GM18508 (cell line): ENCODE measurements around the gene HTT.

ENCODE experiments used
- ATAC-seq: cut with Tn5 transposase; IDR thresholded peaks from one replicate; pipeline ENCODE4 v1.9.1; 2021; ENCODE audit warnings: moderate number of reproducible peaks; ENCODE audit not compliant: insufficient read depth, unreplicated experiment

HTT gene

DNA sequence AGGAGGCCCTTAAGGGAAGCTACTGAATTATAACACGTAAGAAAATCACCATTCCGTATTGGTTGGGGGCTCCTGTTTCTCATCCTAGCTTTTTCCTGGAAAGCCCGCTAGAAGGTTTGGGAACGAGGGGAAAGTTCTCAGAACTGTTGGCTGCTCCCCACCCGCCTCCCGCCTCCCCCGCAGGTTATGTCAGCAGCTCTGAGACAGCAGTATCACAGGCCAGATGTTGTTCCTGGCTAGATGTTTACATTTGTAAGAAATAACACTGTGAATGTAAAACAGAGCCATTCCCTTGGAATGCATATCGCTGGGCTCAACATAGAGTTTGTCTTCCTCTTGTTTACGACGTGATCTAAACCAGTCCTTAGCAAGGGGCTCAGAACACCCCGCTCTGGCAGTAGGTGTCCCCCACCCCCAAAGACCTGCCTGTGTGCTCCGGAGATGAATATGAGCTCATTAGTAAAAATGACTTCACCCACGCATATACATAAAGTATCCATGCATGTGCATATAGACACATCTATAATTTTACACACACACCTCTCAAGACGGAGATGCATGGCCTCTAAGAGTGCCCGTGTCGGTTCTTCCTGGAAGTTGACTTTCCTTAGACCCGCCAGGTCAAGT is 167.5 kb downstream of the HTT start:
- no peak for ATAC-seq

DNA sequence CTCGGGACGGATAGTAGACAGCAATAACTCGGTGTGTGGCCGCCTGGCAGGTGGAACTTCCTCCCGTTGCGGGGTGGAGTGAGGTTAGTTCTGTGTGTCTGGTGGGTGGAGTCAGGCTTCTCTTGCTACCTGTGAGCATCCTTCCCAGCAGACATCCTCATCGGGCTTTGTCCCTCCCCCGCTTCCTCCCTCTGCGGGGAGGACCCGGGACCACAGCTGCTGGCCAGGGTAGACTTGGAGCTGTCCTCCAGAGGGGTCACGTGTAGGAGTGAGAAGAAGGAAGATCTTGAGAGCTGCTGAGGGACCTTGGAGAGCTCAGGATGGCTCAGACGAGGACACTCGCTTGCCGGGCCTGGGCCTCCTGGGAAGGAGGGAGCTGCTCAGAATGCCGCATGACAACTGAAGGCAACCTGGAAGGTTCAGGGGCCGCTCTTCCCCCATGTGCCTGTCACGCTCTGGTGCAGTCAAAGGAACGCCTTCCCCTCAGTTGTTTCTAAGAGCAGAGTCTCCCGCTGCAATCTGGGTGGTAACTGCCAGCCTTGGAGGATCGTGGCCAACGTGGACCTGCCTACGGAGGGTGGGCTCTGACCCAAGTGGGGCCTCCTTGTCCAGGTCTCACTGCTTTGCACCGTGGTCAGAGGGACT is 168.8 kb downstream of the HTT start:
- ATAC-seq: no peak

DNA sequence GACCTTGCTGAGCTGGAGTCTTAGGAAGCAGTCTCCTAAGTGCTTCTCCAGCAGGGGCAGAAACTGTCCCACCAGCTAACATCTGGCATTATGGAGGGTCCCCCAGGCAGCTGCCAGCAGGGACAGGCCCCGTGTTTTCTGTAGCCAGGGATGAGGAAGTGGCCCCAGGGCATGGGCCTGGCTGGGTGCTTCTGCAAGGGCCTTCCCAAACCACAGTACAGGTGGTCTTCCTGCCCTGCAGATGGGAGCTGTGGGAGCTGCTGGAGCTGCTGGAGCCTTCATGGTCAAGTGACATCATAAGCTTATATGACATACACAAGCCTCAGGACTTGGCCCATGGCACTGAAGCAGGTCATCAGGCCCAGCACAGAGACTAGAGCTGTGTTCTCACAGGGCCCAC is 169.5 kb downstream of the HTT start:
- no peak for ATAC-seq

DNA sequence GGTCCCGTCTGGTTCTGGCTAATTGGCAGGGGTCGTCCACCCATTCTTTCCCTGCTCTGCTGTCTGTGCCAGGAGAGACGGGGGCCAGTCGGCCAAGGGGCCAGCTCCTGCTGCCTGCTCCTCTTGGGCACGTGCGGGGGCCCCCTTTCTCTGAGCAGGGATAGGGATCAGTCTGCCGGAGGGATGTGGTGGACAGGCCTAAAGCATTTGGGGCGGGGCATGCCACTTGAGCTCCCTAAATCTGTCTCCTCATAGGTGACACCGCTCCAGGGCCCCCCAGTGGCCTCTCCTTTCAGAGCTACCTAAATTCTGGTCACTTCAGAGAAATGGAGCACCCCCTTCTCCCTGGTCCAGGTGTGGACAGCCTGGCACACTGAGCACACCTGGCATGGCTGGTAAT is 170.3 kb downstream of the HTT start:
- ATAC-seq: no peak

DNA sequence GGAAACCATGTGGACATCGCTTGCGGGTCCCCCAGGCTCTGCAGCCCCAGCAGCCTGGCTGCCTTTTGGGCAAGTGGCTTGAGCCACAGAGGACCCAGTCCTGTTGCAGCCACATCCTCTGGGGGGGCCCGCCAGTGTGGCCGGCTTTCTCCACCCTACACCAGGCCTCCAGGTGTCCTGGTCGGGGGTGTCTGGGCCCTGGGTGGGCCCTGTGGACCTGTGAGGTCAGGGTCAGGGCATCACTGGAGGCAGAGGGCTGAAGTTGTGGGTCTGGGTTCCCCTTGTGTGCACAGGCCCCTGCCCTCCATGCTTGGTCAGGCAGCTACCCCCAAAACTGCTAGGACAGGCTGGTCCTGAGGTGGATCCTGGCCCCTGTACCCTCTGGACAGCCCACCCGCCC is 171.2 kb downstream of the HTT start:
- ATAC-seq: no peak

DNA sequence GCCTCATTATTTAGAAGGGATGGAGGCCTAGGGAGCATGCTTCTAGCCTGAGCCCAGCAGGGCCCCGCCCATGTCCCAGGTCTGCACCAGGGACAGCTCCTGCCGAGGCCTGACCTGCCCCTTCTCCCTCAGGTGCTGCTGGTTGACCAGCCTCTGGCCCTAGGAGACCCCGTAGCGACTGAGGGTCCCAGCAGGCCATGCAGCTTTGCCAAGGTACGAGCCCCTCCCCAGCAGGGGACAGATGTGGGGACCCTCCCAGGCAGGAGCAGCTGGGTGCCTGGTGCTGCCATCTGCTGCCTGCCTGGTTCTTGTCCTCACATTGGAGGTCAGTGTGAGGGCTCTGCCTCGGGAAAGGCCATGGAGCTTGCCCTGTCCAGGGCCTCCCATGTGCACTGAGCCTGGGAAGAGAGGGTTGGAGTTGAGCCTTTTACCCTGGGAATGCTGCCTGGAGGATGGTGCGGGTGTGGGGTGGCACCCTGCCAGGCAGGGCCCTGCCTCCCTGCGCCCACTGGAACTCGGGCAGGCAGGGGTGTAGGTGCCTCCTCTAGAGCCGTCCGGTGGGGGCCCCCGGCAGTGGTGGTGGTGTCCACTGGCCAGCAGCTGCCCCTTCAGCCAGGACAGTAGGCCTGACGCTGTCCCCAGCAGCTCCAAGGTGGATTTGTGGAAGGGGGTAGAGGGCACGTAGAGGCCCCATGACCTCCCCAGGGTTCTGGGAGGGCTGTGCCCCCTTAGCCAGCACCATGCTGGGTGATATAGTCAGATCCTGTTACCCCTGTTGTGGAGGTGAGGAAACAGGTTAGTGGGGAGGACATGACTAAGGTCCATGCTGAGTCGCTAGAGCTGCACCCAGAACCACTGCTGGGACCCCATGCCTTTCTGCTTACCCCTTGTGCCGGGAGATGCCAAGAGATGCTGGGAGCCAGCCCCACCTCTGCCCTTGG is 172.2 kb downstream of the HTT start:
- ATAC-seq: no peak

DNA sequence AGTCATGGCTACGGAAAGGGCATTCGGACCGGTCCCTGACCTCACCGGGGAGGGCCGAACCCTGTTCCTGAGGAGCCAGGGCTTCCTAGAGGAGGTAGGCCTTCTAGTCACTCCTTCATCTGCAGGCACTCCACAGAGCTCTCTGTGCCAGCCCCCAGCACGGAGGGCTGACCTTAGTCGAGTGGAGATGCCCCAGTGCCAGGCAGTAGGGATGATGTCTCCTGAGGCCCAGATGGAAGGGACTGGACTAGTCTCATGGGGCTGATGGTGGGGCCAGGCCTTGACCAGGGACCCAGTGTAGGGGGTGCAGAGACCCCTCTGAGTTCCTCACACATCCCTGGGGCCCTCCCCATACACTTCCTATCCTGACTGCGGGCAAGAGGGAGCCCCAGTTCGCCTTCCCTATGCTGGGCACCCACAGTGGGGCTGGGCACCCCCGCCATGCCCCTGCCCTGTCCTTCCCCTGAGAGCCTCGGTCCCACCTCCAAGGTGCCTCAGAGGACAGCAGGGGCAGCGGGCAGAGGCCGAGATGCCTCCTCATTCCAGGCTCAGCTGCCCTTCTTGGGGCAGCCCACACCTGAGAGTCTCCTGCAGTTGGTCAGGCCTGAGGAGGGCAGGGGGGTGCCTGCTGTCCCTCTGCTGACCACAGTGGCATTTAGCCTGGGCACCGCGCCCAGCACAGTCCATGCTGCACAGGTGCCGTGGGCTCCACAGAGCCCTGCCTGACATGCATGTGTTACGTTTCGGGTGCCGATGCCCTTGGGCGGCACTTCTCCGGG is 173.1 kb downstream of the HTT start:
- ATAC-seq: no peak

DNA sequence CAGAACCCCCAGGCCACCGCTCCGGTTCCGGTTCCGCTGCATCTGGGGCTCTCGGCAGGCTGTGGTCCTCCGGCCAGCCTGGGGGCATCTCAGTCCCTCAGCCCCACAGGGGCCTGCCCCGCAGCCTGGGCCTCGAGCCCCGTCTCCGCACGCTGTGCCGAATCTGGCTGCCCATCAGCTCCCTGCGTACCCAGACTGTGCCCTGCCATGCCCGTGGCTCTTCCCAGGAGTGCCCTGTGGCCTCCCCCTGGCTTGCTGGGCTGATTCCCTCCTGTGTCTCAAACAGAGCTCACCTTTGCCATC is 173.6 kb downstream of the HTT start:
- ATAC-seq: no peak

DNA sequence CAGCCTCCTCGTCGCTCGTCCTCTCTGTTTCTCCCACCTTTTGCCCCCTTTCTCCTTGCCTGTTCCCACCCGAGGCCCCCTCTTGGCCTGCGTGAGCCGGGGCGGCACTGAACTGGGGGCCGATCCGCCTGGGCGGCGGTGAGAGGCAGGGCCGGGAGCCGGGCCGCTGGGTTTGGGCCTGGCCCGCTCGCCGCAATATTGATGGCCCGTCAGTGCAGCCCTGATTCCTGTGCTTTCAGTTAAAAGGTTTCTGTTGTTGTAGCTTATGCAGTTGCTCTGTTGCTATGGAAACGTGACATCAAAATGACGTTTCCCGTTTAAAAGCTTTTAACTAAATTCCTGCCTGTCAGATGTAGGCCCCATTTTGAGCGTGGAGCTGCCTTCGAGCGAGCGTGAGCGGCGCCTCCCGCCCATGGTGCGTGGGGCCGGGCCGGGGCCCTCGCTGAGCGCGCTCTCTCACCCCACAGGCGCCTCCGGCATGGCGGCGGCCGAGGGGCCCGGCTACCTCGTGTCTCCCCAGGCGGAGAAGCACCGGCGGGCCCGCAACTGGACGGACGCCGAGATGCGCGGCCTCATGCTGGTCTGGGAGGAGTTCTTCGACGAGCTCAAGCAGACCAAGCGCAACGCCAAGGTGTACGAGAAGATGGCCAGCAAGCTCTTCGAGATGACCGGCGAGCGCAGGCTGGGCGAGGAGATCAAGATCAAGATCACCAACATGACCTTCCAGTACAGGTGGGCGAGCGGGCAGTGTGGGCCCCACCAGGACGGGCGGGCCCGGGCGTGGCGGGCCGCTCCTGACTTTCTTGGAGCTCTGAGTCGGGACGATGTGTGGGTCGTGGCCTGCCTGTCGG is 174.6 kb downstream of the HTT start, which contains the start of gene MSANTD1:
MSANTD1 (plus strand) TSS at position 349 of the 851 bp plus-strand sequence; CDS start at position 413, 64 bp downstream.
- no peak for ATAC-seq

DNA sequence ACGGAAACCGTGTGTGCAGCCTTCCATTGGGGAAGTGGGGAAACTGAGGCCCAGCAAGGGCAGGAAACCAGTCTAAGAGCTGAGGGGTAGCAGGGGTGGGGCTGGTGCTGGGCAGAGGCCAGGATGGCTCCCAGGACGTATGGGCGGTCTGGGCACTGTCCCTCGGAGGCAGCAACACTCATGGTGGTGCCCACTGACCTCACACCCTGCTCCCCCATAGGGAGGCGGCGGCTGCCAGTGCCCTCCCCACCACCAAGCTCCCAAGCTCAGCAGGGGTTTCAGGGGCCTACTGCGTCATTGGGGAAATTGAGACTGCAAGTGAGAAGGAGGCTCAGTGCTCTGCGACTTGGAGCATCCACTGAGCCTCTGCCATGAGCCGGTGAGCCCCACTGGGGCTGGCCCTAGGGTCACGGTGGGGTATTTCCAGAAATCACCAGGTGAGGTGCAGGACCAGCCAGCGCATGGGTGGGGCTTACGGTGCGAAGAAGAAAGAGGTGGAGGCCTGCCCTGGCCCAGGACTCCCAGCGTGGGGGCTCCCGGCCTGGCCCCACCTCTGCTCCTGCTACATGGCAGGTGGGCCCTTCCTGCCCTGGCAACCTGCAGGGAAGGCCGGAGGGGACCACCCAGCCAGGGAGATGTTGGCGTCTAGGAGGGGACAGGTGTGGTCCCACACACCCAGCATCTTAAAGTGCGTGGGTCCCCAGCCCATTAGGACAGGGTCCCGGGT is 175.4 kb downstream of the HTT start:
- ATAC-seq: no peak

DNA sequence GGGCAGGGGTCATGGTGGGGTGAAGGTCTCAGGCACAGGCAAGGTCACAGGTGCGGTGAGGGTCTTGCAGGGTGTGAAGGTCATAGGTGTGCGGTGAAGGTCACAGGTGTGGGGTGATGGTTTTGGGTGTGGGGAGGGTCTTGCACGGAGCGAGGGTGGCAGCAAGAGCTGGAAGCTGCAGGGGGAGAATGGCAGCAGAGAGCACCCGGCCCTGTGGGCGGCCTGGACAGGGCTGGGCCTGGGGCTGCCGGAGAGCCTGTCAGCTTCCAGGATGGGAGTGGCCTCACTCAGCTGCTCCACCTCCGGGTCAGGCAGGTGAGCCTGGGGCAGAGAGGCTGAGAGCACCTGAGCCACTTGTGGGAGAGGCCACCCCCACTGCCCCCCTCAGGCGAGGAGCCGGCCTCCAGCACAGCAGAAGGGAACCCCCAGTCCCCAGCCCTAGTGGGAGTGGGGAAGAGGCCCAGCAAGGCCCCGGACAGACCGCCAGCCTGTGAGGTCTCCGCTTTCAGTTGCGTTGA is 176.0 kb downstream of the HTT start:
- ATAC-seq: no peak

DNA sequence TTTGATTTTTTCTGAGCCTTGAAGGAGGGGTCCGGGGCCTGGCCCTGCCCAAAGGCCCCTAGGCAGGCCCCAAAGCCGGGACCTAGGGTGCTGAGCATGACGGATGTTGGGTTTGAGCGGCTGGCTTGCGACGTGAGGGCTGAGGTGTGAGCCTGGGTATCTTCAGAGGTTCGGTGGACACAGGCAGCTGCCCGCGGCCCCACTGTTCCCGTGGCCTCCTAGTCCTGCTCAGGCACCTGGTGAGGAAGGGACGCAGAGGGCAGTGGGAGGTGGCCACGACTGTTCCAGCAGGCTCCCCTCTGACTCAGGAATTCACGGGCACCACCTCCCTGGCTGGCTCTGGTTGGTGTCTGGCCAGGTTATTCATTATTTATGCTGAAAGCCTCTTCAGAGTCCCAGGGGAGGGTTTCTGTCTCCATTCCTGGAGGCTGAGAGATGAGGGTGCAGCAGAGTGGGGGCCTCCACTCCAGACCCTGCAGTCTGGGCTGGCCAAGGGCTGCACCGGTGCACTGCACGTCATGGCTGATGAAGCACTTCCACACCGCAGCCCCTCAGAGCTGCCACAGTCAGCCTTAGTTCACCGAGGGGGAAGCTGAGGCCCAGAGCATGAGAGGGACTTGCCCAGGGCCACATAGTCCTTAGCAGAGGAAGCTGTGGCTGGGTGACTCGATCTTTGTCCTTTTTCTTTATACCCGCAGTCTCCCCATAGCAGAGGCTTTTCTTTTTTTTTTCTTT is 176.6 kb downstream of the HTT start:
- no peak for ATAC-seq

DNA sequence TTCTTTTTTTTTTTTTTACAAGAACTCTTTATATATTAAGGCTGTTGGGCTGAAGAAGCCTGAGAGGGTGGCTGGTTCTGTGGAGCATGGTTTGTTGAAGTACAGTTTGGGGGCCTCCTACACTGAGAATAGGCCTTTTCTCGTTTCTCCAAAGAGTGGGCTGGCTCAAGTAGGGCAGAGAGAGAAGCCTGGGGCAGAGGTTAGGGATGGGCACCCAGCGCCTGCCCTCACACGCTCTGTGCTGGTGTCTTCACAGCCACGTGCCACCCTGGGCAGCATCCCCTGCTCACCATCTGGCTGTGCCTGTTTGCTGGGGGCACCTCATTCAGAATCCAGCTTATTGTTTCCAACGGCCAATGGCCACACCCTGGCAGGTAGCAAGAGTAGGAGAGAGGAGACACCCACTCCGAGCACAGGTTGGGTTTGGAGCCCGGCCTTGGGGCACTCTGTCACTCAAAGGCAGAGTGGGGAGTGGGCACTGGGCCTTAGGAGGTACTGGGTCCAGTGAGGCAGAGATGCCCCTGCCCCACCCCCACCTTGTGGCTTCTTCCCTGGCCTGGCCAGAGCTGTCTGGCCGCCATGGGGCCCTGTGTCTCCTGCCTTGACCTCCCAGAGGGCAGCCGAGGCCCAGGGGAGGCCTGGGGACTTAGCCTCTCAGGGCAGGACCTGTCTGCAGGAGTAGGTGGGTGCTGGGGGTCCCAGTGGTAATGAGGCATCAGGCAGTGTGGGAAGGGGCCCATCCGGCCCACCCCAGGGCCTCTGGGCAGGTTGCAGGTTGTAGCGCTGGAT is 177.4 kb downstream of the HTT start:
- no peak for ATAC-seq

DNA sequence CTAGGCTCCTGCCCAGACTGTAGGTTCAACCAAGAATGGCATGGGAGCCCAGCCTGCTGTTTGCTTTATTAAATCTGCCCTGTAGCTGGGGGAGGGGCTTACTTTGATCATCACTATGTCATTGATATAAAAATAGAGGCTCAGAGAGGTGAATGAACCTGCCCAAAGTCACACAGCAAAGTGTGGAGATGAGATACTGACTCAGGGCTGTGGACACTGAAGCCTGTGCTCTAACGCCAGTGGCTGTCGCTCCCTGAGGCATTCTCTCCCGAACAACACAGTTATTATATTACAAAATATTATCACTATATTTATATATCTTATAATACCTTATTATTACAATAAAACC is 178.0 kb downstream of the HTT start:
- ATAC-seq: no peak

DNA sequence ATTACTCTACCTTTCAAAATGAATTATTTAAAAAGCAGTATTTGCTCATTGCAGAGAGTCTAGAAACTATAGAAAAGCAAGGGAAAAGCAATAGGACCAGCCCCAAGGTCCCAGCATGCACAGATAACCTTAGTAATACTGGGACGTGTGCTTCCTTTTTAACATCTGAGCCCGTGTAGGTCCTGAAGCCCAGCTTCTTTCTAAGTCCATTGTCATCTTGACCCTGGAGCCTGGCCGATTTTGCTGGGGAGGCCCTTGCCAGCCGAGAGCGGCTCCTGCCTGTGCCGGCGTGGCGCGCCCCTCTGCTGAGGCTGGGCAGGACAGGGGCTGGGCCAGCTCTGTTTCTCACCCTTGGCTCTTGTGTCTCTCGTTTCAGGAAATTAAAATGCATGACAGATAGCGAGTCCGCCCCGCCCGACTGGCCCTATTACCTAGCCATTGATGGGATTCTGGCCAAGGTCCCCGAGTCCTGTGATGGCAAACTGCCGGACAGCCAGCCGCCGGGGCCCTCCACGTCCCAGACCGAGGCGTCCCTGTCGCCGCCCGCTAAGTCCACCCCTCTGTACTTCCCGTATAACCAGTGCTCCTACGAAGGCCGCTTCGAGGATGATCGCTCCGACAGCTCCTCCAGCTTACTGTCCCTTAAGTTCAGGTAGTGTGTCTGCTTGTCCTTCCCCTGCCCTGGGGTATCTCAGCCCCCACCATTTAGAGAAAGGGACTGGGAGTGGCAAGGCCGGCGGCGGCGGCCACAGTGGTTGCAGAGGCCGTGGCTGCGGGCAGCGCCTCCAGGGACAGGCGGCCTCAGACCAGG is 178.6 kb downstream of the HTT start:
- no peak for ATAC-seq

DNA sequence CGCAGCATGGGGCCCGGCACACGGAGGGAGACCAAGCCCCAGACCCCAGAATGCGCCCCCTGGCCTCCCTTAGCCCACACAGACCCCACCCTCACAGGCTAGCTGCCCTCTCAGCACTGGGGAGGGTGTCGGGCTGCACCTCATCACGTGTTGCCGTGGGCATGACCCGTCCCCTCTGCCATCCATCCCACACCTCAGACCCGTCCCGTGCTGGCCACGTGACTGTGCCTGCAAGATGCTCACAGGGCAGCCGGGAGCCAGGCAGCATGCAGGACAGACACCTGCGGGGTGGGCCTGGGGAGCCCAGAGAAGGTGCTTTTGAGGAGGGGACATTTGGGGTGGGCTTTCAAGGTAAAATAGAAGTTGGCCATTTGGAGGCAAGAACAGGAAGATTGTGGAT is 179.3 kb downstream of the HTT start:
- no peak for ATAC-seq
